ENCODE data around the gene HPSE2. TPM values are rescaled to one million over a fixed set of nuclear protein-coding genes. Genes with fewer than 3 reads are reported as not detected.

Gene HPSE2
- total RNA-seq, 1 donor from 2014 or later = not detected

- DNase-seq (no peak), ATAC-seq (ENCODE audit: poor library complexity) (no peak)
- intact Hi-C loops (cut with DNase I) = no loop called here
Observed at GRCh38 chr10:98617906-98618520, 617.6 kb downstream of the HPSE2 start.

DNA sequence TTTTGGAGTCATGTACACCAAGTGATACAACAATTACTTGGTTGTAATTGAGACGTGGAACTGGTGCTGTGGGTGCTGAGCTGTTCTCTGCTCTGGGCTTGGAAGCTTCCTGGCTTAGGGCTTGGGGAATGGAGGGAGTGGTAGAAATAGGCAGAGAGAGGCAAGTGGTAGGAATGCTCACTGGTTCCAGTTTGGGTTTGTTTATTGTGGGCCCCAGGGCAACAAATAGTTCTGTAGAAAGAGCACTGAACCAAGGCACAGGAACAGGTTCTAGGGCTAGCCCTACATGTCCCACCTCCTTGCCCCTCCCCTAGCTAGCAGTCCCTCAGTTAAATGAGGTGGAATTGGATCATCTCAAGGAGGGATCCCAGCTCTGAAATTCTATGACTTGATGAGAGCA is 622.2 kb downstream of the HPSE2 start:
- no peak for ATAC-seq (ENCODE audit: poor library complexity)
- no peak for DNase-seq
- intact Hi-C loops (cut with DNase I) = no loop called here

- DNase-seq (no peak), ATAC-seq (ENCODE audit: poor library complexity) (peak; percentile 46)
- intact Hi-C loops (cut with DNase I) = no loop called here
Observed at GRCh38 chr10:98611436-98611835, 624.2 kb downstream of the HPSE2 start.

DNA sequence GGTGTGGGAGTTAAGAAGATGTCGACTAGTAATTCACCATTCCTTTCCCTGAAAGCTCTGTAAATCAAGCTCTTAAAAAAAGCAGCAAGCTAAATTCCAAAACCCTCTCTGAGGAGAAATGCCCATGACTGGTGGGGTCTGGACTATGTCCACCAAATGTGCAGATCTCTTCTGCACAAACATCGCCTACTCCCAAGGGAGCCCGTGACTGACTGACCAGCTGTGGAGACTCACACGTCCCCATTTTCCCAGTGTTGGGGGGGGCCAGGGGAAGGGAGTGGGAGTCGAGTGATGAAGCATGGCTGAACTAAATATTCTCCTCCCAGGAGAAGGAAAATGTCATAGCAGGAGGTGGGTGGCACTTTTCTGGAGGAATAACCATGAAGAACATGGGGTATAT is 624.8 kb downstream of the HPSE2 start:
- intact Hi-C loops (cut with DNase I) = no loop called here
- DNase-seq (peak; percentile 46), ATAC-seq (ENCODE audit: poor library complexity) (peak; percentile 20)

DNA sequence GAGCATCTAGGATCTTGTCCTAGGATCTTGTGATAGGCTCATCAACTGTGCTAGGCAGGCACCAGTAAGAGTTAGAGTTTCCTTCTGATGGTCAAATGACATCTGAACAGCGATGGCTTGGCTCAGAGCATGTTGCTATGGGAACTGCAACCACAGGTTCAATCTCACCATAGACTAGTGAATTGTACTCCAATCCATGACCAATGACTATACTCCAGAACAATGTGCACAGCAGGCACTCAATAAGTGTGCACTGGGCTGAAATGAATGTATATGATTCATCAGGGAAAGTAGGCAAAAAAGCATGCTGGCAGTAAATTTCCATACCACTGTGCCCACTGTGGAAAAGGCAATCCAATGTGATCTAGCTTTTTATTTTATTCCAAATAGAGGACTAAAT is 625.4 kb downstream of the HPSE2 start:
- DNase-seq (no peak), ATAC-seq (ENCODE audit: poor library complexity) (no peak)
- intact Hi-C loops (cut with DNase I) = no loop called here

DNA sequence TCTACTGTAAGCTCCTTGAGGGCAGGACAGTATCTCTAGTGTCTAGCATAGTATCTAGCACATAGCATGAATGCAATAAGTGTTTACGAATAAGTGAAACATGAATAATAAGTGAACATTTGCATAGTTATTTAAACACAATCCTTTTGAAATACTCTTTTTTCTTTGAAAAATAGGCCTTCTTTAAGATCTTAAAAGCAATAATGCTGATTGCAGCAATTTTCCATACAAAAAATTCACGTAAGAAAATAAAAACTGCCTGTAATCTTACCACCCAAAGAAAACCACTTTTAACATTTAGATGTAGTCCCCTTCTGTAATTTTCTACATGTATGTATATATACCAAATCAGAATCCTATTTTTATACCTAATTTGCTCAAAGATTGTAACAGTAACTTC is 626.4 kb downstream of the HPSE2 start:
- DNase-seq (no peak), ATAC-seq (ENCODE audit: poor library complexity) (no peak)
- intact Hi-C loops (cut with DNase I) = no loop called here

DNA sequence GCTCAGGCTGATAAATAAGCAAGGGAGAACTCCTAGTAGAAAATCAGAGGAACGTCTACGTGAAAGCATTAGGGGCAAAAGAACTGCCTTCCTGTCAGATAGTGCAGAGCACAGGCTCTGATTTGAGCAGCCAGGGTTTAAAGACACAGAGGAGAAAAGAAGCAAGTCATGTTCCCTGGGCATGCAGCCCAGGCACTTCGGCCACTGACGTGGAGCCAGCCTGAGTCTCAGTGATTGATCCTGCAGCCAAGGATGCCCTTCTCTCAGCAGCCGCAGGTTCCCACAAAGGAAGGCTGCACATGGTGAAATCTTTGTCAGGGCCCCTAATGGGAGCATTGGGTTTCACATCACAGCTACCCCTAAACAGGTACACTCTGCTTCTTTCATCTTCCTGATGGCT is 627.2 kb downstream of the HPSE2 start:
- peak; percentile 48 for DNase-seq
- intact Hi-C loops (cut with DNase I) = no loop called here
- ATAC-seq (ENCODE audit: poor library complexity) = peak; percentile 75

GRCh38 chr10:98602224-98602623 is 633.4 kb downstream of the HPSE2 start:
- ATAC-seq (ENCODE audit: poor library complexity) (no peak), DNase-seq (no peak)
- intact Hi-C loops (cut with DNase I) = no loop called here

- intact Hi-C loops (cut with DNase I) = no loop called here
- ATAC-seq (ENCODE audit: poor library complexity) = no peak
- no peak for DNase-seq
Observed at GRCh38 chr10:98599032-98599610, 636.5 kb downstream of the HPSE2 start.

DNA sequence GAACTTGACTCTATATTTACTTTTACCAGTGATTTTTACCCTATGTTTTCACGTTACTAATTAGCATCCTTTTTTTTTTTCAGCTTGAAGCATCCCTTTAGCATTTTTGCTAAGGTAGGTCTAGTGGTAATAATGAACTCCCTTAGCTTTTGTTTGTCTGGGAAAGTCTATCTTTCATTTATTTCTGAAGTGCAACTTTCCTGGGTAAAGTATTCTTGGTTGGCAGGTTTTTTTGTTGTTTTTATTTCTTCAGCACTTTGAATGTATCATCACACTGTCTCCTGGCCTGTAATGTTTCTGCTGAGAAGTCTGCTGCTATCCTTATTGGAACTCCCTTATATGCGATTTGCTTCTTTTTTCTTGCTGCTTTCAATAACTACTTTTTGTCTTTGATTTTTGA is 639.2 kb downstream of the HPSE2 start:
- ATAC-seq (ENCODE audit: poor library complexity) (no peak), DNase-seq (no peak)
- intact Hi-C loops (cut with DNase I) = no loop called here

- no peak for DNase-seq
- intact Hi-C loops (cut with DNase I) = no loop called here
- no peak for ATAC-seq (ENCODE audit: poor library complexity)
Observed at GRCh38 chr10:98589691-98590090, 646.0 kb downstream of the HPSE2 start.

DNA sequence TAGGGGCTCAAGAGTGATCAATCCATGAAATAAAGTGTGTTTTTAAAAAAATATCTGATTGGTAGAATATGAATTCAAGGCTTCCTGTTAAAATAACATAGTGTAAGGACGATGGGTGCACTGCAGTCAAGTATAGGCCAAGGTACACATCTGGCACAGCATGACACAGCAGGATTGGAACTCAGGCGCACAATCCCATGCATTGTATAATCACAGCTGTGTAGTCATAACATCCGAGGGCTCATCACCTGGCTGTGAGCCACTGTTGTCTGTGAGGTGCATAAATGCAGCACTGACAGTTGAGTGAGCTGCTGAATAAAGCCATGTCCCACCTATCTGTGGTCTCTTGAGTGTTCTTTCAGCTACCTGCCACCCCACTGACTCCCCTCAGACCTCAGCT is 646.6 kb downstream of the HPSE2 start:
- intact Hi-C loops (cut with DNase I) = no loop called here
- no peak for DNase-seq
- no peak for ATAC-seq (ENCODE audit: poor library complexity)

DNA sequence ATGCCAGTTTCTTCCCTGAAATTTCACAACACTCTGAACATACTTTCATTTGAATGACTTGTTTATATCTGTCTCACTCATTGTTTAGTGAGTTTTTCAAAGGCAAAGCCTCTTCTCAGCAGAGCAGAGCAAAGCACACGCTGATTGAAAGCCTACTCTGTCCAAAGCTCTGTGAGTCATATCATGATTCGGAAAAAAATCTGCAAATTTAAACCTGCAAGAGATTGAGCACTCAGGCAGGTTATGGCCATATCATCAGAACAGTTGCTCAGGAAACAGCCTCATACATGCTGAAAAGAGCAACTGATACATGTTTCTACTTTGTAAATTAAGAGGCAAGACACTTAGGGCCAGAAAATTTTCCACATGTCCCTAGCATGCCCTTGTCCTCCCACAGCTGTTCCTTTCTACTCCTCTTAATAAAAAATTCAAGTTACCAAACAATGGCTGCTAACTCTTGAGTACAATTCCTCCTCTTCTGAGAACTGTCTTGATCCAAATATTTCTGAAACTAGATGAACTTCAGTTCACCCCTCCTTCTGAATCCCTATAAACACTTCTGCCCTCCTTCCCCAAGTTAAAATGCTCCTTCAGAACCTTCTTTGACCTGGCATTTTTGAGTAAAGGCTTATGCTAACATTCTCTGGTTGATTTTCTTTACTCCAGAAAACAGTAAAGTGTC is 648.4 kb downstream of the HPSE2 start:
- ATAC-seq (ENCODE audit: poor library complexity) (no peak), DNase-seq (no peak)
- intact Hi-C loops (cut with DNase I) = no loop called here

- DNase-seq (no peak), ATAC-seq (ENCODE audit: poor library complexity) (no peak)
- intact Hi-C loops (cut with DNase I) = no loop called here
Observed at GRCh38 chr10:98586096-98586495, 649.6 kb downstream of the HPSE2 start.

DNA sequence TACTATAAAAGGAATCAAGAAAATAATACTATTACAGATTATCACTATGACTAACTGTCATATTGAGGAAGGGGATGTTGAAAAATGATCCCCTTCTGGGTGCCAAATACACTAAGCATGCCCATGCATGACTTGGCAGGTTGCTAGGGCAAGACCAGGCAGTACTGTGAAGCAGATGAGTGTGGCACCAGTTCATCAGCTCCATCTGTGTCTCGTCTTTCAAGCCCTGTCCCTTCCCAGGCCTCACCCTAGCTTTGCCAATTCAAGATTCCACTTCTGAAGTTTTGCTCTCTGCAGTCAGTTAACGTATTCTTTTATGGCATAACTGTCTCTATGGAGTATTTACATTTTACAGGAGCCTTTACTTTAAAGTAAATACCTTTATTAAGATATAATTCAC is 653.3 kb downstream of the HPSE2 start:
- intact Hi-C loops (cut with DNase I) = no loop called here
- ATAC-seq (ENCODE audit: poor library complexity) = no peak
- no peak for DNase-seq

GRCh38 chr10:98577578-98577977 is 658.1 kb downstream of the HPSE2 start:
- intact Hi-C loops (cut with DNase I) = no loop called here
- no peak for ATAC-seq (ENCODE audit: poor library complexity)
- no peak for DNase-seq

DNA sequence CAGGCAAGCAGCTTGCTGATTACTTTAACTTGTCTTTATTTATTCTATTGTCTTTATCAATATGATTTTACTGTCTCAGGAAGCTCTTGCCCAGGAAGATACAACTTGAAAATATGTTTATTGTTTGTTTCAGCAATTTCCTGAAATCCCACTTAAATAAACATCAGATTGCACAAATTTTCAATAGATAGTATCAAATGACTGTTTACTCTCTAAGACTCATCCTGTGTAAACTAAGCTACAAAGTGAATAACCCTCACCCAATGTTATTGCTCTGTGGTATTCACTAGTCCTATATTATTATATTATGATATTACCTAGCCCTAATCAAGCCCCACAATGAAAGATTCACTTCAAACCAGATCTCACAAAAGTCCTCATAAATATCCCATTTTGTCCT is 658.5 kb downstream of the HPSE2 start:
- intact Hi-C loops (cut with DNase I) = no loop called here
- no peak for ATAC-seq (ENCODE audit: poor library complexity)
- DNase-seq = no peak

GRCh38 chr10:98576096-98576495 is 659.6 kb downstream of the HPSE2 start:
- intact Hi-C loops (cut with DNase I) = no loop called here
- no peak for DNase-seq
- no peak for ATAC-seq (ENCODE audit: poor library complexity)

- intact Hi-C loops (cut with DNase I) = no loop called here
- DNase-seq (no peak), ATAC-seq (ENCODE audit: poor library complexity) (no peak)
Observed at GRCh38 chr10:98572594-98572993, 663.1 kb downstream of the HPSE2 start.

- intact Hi-C loops (cut with DNase I) = no loop called here
Observed at GRCh38 chr10:98570834-98571233, 664.8 kb downstream of the HPSE2 start.

More at GRCh38 chr10:98570834-98571233, 664.8 kb downstream of the HPSE2 start:
- DNase-seq (no peak), ATAC-seq (ENCODE audit: poor library complexity) (no peak)

Measured in Right ventricle myocardium superior (tissue), 1 donor.